ENCODE measurements around the gene ASRGL1.

The ASRGL1 gene

DNA sequence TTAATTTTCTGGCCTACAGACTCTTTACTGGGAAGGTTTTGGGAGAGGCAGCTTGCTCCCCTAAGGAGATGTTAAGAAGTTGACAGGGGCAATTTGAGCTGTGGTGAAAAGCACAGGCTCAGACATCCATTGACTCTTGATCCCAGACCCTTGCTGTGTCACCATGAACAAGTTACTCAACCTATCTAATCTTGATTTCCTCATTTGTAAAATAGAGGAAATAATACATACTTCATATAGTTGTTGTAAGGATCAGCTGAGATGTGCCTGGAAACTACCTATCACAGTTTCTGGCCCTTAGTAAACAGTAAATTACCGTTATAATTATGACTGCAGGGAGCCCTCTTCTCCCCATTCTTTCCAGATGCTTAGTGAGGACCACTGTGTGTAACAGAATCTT lies 21.8 kb upstream of the ASRGL1 start:
- TF ChIP-seq ZC3H10 (CRISPR knock-in tag; IDR thresholded peaks at IDR 0.05): no peak
- TF ChIP-seq, protein P1, sequence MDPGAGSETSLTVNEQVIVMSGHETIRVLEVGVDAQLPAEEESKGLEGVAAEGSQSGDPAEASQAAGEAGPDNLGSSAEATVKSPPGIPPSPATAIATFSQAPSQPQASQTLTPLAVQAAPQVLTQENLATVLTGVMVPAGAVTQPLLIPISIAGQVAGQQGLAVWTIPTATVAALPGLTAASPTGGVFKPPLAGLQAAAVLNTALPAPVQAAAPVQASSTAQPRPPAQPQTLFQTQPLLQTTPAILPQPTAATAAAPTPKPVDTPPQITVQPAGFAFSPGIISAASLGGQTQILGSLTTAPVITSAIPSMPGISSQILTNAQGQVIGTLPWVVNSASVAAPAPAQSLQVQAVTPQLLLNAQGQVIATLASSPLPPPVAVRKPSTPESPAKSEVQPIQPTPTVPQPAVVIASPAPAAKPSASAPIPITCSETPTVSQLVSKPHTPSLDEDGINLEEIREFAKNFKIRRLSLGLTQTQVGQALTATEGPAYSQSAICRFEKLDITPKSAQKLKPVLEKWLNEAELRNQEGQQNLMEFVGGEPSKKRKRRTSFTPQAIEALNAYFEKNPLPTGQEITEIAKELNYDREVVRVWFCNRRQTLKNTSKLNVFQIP (CRISPR knock-in tag; IDR thresholded peaks at IDR 0.05; ENCODE audit: borderline replicate concordance, low read depth): no peak
- TF ChIP-seq ZFP3 (CRISPR knock-in tag; IDR thresholded peaks at IDR 0.05): no peak
- TF ChIP-seq RARB (CRISPR knock-in tag; IDR thresholded peaks at IDR 0.05): no peak
- TF ChIP-seq, protein P2, sequence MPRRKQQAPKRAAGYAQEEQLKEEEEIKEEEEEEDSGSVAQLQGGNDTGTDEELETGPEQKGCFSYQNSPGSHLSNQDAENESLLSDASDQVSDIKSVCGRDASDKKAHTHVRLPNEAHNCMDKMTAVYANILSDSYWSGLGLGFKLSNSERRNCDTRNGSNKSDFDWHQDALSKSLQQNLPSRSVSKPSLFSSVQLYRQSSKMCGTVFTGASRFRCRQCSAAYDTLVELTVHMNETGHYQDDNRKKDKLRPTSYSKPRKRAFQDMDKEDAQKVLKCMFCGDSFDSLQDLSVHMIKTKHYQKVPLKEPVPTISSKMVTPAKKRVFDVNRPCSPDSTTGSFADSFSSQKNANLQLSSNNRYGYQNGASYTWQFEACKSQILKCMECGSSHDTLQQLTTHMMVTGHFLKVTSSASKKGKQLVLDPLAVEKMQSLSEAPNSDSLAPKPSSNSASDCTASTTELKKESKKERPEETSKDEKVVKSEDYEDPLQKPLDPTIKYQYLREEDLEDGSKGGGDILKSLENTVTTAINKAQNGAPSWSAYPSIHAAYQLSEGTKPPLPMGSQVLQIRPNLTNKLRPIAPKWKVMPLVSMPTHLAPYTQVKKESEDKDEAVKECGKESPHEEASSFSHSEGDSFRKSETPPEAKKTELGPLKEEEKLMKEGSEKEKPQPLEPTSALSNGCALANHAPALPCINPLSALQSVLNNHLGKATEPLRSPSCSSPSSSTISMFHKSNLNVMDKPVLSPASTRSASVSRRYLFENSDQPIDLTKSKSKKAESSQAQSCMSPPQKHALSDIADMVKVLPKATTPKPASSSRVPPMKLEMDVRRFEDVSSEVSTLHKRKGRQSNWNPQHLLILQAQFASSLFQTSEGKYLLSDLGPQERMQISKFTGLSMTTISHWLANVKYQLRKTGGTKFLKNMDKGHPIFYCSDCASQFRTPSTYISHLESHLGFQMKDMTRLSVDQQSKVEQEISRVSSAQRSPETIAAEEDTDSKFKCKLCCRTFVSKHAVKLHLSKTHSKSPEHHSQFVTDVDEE (CRISPR knock-in tag; IDR thresholded peaks at IDR 0.05): no peak
- no peak for TF ChIP-seq BACH2 (CRISPR knock-in tag; IDR thresholded peaks at IDR 0.05; ENCODE audit: borderline replicate concordance)
- TF ChIP-seq ZNF565 (CRISPR knock-in tag; conservative IDR thresholded peaks at IDR 0.05; ENCODE audit: low read depth): no peak
- TF ChIP-seq ZFP30 (CRISPR knock-in tag; IDR thresholded peaks at IDR 0.05): no peak
- no peak for TF ChIP-seq GLIS3 (CRISPR knock-in tag; IDR thresholded peaks at IDR 0.05)
- TF ChIP-seq ISL1 (CRISPR knock-in tag; IDR thresholded peaks at IDR 0.05): no peak
- TF ChIP-seq, protein P3, sequence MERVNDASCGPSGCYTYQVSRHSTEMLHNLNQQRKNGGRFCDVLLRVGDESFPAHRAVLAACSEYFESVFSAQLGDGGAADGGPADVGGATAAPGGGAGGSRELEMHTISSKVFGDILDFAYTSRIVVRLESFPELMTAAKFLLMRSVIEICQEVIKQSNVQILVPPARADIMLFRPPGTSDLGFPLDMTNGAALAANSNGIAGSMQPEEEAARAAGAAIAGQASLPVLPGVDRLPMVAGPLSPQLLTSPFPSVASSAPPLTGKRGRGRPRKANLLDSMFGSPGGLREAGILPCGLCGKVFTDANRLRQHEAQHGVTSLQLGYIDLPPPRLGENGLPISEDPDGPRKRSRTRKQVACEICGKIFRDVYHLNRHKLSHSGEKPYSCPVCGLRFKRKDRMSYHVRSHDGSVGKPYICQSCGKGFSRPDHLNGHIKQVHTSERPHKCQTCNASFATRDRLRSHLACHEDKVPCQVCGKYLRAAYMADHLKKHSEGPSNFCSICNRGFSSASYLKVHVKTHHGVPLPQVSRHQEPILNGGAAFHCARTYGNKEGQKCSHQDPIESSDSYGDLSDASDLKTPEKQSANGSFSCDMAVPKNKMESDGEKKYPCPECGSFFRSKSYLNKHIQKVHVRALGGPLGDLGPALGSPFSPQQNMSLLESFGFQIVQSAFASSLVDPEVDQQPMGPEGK (CRISPR knock-in tag; IDR thresholded peaks at IDR 0.05; ENCODE audit: borderline replicate concordance): no peak
- no peak for TF ChIP-seq ESRRG (CRISPR knock-in tag; IDR thresholded peaks at IDR 0.05)
- TF ChIP-seq ARNTL (CRISPR knock-in tag; IDR thresholded peaks at IDR 0.05; ENCODE audit: borderline replicate concordance, low read depth): no peak
- no peak for ATAC-seq

DNA sequence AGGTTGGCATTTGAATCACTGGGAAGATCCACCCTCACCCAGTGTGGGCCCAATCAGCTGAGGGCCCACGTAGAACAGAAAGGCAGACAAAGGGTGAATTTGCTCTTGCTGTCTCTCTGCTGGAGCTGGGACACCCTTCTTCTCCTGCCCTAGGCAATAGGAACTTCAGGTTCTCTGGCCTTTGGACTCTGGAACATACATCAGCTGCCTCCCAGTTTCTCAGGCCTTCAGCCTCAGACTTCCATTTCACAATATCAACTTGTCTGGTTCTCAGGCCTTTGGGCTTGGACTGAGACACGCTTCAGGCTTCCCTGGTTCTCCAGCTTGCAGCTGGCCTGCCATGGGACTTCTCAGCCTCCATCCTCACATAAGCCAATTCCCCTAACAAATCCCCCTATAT lies 14.7 kb upstream of the ASRGL1 start:
- TF ChIP-seq, protein P3 (CRISPR knock-in tag; IDR thresholded peaks at IDR 0.05; ENCODE audit: borderline replicate concordance): no peak
- TF ChIP-seq CSDC2 (CRISPR knock-in tag; IDR thresholded peaks at IDR 0.05) (no peak), CREB5 (CRISPR knock-in tag; IDR thresholded peaks at IDR 0.05; ENCODE audit: low read depth) (no peak), ARNTL (CRISPR knock-in tag; IDR thresholded peaks at IDR 0.05; ENCODE audit: borderline replicate concordance, low read depth) (no peak), ISL1 (CRISPR knock-in tag; IDR thresholded peaks at IDR 0.05) (no peak), ZNF565 (CRISPR knock-in tag; conservative IDR thresholded peaks at IDR 0.05; ENCODE audit: low read depth) (no peak), TCF4 (CRISPR knock-in tag; IDR thresholded peaks at IDR 0.05; ENCODE audit: borderline replicate concordance) (no peak), ZNF70 (CRISPR knock-in tag; IDR thresholded peaks at IDR 0.05) (no peak), RARB (CRISPR knock-in tag; IDR thresholded peaks at IDR 0.05) (no peak), PPARA (CRISPR knock-in tag; IDR thresholded peaks at IDR 0.05; ENCODE audit: borderline replicate concordance) (no peak), ZFP30 (CRISPR knock-in tag; IDR thresholded peaks at IDR 0.05) (no peak), OSR1 (CRISPR knock-in tag; IDR thresholded peaks at IDR 0.05) (no peak), ZNF8 (CRISPR knock-in tag; IDR thresholded peaks at IDR 0.05) (no peak), ESRRG (CRISPR knock-in tag; IDR thresholded peaks at IDR 0.05) (no peak), TOX (CRISPR knock-in tag; IDR thresholded peaks at IDR 0.05; ENCODE audit: borderline replicate concordance) (no peak), BACH2 (CRISPR knock-in tag; IDR thresholded peaks at IDR 0.05; ENCODE audit: borderline replicate concordance) (no peak)
- TF ChIP-seq, protein P4, sequence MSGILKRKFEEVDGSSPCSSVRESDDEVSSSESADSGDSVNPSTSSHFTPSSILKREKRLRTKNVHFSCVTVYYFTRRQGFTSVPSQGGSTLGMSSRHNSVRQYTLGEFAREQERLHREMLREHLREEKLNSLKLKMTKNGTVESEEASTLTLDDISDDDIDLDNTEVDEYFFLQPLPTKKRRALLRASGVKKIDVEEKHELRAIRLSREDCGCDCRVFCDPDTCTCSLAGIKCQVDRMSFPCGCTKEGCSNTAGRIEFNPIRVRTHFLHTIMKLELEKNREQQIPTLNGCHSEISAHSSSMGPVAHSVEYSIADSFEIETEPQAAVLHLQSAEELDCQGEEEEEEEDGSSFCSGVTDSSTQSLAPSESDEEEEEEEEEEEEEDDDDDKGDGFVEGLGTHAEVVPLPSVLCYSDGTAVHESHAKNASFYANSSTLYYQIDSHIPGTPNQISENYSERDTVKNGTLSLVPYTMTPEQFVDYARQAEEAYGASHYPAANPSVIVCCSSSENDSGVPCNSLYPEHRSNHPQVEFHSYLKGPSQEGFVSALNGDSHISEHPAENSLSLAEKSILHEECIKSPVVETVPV (CRISPR knock-in tag; IDR thresholded peaks at IDR 0.05): no peak
- TF ChIP-seq, protein P2 (CRISPR knock-in tag; IDR thresholded peaks at IDR 0.05): no peak
- TF ChIP-seq, protein P1 (CRISPR knock-in tag; IDR thresholded peaks at IDR 0.05; ENCODE audit: borderline replicate concordance, low read depth): no peak
- no peak for ATAC-seq

All from SK-N-SH treated with all-trans-retinoic acid at 6 μM for 48 hours (cell line).